Measurements from ENCODE around the gene MUC20.

DNA sequence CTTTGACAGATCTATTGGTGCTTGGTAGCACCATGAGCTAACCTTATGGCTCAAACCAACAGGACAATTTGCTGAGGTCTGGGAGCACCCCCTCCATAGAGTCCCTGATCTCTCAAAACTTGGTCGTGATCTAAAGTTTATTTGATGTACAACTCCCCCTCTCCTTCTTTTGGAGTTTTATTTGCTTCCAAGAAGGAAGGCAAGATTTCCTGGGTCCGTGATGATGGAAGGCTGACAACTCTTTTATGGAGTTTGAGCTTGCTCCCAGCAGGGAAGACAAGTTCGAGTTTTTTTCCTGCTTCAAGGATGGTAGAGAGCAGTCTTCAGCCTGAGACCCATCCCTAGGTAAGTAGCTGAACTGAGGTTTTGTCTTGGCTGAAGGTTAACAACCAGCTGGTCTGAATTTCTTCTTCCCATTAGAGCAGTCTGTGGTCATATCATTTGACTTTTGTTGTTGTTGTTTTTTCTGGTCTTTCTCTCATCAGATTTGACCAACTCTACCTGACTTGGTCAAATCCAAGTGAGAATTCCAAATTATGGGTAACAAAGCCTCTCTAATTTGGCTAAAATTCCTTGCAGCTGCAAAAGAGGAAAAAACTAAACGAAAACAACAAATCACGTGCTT, 2.8 kb upstream of the MUC20 start:
- TF ChIP-seq, protein P1, sequence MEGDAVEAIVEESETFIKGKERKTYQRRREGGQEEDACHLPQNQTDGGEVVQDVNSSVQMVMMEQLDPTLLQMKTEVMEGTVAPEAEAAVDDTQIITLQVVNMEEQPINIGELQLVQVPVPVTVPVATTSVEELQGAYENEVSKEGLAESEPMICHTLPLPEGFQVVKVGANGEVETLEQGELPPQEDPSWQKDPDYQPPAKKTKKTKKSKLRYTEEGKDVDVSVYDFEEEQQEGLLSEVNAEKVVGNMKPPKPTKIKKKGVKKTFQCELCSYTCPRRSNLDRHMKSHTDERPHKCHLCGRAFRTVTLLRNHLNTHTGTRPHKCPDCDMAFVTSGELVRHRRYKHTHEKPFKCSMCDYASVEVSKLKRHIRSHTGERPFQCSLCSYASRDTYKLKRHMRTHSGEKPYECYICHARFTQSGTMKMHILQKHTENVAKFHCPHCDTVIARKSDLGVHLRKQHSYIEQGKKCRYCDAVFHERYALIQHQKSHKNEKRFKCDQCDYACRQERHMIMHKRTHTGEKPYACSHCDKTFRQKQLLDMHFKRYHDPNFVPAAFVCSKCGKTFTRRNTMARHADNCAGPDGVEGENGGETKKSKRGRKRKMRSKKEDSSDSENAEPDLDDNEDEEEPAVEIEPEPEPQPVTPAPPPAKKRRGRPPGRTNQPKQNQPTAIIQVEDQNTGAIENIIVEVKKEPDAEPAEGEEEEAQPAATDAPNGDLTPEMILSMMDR (IDR thresholded peaks at IDR 0.05 in 4 of 5, conservative IDR thresholded peaks at IDR 0.05 in 1 of 5), result no peak
- no peak for TF ChIP-seq POLR2A (IDR thresholded peaks at IDR 0.05)

All from gastrocnemius medialis (tissue), 4 donors.